Activated CD8-positive, alpha-beta memory T cell treated with anti-CD3 and anti-CD28 coated beads for 36 hours (primary cell): ENCODE results near the gene FPR1. TPM values are rescaled to one million over a fixed set of nuclear protein-coding genes. Genes with fewer than 3 reads are reported as not detected.

Experiments
- CTCF ChIA-PET: fragments of 350-600 bp; sonication (Branson Sonifier 250); formaldehyde crosslinking; loops from one replicate; lab custom pipeline; 2021; ENCODE audit warnings: antibody characterized with exemption; lab: Charles Lee
- POLR2A ChIA-PET: fragments of 350-600 bp; sonication (Branson Sonifier 250); formaldehyde crosslinking; loops from one replicate; lab custom pipeline; 2021; ENCODE audit warnings: antibody characterized with exemption; lab: Charles Lee
- total RNA-seq, 2 experiments: library from RNA; stranded (reverse); gene quantifications; one replicate each; pipeline ENCODE4 v1.2.3, GENCODE V29; 2021

FPR1 gene
- total RNA-seq, 2 experiments from 2014 or later, result not detected

DNA sequence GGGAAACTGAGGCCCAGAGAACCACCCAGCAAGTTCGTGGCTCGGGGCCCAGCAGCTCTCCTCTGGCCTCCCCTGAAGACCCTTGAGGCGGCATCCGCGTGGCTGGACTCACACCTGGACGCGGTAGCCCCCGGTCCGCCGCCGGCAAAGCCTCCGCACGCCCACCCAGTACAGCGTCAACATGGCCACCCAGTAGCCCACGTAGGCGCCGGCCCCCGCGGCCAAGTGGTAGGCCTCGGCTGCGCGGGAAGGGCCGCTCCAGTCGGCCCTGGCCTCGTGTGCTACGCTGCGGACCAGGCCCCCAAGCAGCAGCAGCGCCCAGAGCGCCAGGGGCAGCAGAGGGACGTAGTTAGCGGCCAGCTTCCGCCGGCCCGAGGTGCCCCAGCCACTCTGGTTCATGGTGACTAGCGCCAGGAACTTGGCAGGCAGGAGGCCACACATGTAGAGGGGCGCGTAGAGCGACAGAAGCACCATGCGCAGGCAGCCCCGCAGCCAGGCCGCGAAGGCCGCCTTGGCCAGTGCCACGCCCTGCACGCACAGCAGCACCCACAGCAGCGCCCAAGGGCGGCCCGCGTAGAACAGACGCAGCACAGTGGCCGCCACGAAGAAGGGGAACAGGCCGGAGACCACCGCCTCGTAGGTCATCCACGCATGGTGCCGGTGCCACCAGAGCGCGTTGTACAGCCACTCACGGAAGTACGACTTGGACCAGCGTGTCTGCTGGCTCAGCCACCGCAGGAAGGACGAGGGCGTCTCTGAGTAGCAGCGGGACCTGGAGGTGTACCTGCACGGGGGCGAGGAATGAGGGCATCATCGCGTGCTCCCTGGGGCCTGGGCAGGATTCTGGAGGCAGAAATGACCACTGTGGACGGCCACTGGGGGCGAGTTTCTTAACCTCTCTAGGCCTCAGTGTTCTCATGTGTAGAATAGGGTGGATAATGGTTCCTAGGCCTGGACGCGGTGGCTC, 38.1 kb downstream of the FPR1 start:
- ChIA-PET POLR2A (no interaction called here), CTCF (no interaction called here)

DNA sequence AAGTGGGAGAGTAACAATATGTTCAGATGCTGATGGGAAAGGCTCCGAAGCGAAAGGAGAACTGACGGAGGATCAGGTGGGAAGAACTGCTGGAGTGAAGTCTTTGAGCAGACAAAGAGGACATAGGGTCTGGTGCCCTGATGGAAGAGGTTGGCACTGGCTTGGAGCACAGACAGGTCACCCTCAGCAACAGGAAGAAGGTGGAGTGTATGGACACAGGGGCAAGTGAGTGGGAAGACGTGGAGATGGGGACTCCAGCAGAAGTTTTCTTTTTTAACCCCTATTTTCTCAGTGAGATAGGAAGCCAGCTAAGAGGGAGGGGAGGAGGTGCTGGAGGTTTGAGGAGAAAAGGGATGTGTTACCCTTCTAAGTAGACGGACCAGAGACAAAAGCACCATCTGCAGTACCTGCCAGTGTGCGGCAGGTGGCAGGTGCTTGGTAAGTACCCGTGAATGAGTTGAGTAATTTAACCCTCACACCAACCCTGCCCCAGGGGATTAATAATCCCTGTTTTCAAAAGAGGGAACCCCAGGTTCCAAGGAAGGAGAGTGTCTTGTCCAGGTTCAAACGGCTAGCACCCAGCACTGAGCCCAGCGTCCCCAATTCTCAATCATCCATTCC, 39.1 kb downstream of the FPR1 start:
- ChIA-PET CTCF (no interaction called here), POLR2A (no interaction called here)

DNA sequence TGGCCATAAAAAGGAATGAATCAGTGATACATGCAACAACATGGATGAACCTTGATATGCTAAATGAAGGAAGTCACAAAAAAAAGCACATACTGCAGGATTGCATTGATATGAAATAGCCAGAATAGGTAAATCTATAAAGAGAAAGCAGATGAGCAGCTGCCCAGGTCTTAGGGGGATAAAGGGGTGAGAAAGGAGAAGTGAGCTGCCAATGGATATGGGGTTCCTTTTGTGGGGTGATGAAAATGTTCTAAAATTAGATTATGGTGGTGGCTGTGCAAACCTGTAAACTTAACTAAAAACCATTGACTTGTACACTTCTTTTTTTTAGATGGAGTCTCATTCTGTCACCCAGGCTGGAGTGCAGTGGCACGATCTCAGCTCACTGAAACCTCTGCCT, 40.0 kb downstream of the FPR1 start:
- CTCF ChIA-PET, result interaction anchor here (0.6 kb wide), 1 partner anchor 183 kb away, joined by 3 read pairs; no protein-coding TSS in a partner anchor
- POLR2A ChIA-PET, result no interaction called here

DNA sequence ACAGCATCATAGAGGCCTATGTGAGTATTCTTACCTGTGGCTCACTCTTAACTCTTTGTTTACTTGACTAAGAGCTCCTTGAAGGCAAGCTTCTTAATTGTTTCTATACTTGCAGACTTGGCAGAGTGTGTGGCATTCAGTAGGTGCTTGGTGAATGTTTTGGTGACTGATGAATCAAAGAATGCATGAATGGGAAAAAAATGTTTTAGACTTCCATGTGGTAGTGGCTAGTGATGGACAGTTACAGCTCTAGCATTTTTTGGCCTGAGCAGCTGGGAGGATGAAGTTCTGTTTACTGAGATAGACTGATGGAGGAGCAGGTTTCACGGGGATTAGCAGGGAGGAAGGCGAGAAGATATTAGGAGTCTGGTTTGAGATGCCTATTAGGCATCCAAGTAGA, 41.5 kb downstream of the FPR1 start:
- ChIA-PET POLR2A (no interaction called here), CTCF (no interaction called here)

DNA sequence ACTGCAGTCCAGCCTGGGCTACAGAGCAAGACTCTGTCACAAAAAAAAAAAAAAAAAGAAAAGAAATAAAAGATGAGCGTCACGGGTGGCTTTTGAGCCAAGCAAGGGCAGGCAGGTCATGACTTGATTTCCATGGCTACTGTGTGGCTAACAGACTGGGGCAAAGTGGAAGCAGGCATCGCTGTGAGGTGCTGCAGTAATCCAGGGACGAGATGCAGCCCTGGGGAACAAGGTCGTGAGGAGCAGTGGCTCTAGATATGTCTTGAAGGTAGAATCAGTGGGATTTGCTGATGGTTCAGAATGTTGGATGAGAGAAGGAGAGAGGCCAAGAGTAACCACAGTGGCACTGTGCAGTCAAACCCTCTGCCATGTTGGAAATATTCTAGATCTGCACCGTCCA, 42.1 kb downstream of the FPR1 start:
- POLR2A ChIA-PET, result no interaction called here
- CTCF ChIA-PET, result no interaction called here

DNA sequence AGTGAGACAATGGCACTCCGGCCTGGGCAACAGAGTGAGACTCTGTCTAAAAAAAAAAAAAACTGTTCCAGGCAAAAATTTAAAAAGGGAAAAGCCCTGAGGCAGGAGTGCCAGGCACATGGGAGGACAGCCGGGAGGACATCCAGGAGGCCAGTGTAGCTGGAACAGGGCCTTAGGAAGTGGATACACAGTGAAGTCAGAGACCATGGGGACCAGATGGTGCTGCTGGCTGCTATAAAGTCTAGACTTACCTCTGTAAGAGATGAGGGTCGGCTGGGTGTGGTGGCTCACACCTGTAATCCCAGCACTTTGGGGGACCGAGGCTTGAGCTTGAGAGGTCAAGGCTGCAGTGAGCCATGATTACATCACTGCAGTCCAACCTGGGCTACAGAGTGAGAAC, 42.9 kb downstream of the FPR1 start:
- POLR2A ChIA-PET, result interaction anchor here (0.6 kb wide), 1 partner anchor 14 kb away, joined by 6 read pairs; no protein-coding TSS in a partner anchor
- CTCF ChIA-PET, result no interaction called here

DNA sequence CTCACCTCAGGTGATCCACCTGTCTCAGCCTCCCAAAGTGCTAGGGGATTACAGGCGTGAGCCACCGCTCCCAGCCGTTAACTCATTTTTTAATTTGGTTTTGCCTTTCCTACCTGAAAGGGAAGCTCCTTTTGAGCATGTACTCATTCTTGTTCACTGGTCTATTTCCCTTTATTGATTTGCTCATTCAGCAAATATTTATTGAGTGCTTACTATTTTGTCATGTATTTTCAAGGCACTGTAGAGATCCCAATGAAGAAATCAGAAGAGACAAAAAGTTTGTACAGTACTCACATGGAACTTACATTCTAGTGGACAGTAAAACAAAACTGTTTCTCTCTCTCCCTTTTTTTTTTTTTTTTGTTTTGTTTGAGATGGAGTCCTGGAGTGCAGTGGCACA, 44.8 kb downstream of the FPR1 start:
- CTCF ChIA-PET, result interaction anchor here (0.7 kb wide), 1 partner anchor 120 kb away, joined by 4 read pairs; no protein-coding TSS in a partner anchor
- POLR2A ChIA-PET, result no interaction called here

DNA sequence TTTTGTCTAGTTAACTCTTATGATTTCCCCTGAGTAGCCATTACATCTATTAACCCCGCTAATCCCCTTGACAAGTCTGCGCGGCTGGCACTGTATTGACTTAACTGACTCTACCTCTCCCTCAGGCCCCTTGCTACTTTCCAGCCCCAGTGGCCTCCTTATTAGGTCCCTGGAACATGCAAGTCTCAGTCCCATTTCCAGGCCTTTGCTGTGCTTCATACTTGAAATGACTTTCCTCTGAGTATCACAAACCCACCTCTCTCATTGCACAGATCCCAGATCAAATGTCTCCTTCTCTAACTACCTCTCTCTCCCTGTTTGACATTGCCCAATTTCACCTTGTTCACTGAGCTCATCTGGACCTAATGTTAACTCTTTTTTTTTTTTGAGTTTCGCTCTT, 45.4 kb downstream of the FPR1 start:
- POLR2A ChIA-PET, result no interaction called here

DNA sequence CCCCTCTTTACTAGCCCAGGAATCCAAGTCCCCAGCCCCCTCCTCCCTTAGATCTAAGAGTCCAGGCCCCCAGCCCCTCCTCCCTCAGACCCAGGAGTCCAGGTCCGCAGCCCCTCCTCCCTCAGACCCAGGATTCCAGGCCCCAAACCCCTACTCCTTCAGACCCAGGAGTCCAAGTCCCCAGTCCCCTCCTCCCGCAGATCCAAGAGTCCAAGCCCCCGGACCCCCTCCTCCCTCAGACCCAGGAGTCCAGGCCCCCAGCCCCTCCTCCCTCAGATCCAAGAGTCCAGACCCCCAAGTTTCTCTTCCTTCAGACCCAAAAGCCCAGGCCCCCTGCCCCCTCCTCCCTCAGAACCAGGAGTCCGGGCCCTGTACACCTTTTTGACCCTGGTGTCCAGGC, 47.1 kb downstream of the FPR1 start:
- ChIA-PET POLR2A (interaction anchor here (1.2 kb wide), 1 partner anchor 21 kb away, joined by 3 read pairs; no protein-coding TSS in a partner anchor), CTCF (interaction anchor here (0.9 to 1.6 kb wide), 4 partner anchors 15 to 43 kb away, joined by 3 to 5 read pairs (median 4); no protein-coding TSS in a partner anchor)

More for the DNA sequence above, 45.4 kb downstream of the FPR1 start:
- CTCF ChIA-PET, result interaction anchor here (0.7 kb wide), 1 partner anchor 119 kb away, joined by 4 read pairs; no protein-coding TSS in a partner anchor

DNA sequence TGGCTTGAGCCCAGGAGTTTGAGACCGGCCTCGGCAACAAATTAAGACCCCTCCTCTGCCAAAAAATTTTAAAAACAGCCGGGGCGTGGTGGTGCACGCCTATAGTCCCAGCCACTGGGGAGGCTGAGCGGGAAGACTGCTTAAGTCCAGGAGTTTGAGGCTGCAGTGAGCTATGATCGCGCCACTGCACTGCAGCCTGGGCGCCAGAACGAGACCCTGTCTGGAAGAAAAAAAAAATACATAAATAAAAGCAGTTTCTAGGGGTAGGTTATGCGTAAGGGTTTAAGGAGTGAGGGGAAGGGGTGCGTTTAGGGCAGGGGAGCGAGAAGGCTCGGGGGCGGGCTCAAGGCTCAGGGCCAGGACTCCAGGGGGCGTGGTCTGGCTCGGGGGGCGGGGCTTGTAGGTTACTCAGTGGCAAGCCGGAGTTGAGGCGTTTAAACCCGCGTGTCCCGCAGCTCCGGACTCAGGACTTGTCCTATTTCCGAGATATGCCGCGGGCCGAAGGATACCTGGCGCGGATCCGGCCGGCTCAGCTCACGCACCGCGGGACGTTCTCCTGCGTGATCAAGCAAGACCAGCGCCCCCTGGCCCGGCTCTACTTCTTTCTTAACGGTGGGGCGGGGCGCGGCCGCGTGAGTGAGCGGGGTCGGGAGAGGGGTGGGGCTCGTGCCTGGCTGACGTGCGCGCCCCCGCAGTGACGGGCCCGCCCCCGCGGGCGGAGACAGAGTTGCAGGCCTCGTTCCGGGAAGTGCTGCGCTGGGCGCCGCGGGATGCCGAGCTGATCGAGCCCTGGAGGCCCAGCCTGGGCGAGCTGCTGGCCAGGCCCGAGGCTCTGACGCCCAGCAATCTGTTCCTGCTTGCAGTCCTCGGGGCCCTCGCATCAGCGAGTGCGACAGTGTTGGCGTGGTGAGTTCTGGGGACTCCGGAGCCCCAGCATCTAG, 47.8 kb downstream of the FPR1 start:
- ChIA-PET CTCF (interaction anchor here (0.7 to 1.6 kb wide), 8 partner anchors 15 to 1872 kb away, joined by 3 to 5 read pairs (median 3); no protein-coding TSS in a partner anchor), POLR2A (interaction anchor here (0.7 to 1.2 kb wide), 3 partner anchors 13 to 1492 kb away, joined by 3 to 4 read pairs (median 3); no protein-coding TSS in a partner anchor)

DNA sequence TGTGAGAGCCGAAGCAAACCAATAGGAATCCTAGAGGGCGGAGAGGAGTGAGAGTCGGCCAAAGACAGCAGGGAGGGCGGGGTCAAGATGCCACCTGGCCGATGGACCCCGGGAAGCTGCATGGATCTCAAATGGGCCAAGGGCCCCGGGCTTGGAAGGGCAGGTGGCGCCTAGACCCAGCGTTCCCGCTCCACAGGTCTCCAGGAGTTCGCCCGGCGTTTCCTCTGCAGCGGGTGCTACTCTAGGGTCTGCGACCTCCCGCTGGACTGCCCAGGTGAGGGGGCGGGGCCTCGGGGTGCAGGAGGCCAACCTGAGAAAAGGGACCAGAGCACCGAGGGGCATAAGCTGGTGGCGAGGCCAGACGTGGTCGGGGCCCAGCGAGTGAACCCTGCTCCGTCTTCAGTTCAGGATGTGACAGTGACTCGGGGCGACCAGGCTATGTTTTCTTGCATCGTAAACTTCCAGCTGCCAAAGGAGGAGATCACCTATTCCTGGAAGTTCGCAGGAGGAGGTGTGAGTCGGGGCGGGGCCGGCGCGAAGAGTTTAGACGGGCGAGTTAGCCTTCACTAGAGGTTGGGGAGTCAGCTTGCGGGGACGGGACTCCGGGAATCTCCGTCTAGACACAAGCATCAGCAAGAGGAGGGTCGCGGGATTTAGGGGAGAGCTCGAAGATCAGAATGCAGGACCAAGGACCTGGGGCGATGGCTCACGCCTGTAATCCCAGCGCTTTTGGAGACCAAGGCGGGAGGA, 48.7 kb downstream of the FPR1 start:
- ChIA-PET POLR2A (interaction anchor here (0.7 kb wide), 1 partner anchor 1493 kb away, joined by 3 read pairs; no protein-coding TSS in a partner anchor), CTCF (interaction anchor here (0.7 to 1.6 kb wide), 5 partner anchors 14 to 1873 kb away, joined by 3 to 4 read pairs (median 3); no protein-coding TSS in a partner anchor)

DNA sequence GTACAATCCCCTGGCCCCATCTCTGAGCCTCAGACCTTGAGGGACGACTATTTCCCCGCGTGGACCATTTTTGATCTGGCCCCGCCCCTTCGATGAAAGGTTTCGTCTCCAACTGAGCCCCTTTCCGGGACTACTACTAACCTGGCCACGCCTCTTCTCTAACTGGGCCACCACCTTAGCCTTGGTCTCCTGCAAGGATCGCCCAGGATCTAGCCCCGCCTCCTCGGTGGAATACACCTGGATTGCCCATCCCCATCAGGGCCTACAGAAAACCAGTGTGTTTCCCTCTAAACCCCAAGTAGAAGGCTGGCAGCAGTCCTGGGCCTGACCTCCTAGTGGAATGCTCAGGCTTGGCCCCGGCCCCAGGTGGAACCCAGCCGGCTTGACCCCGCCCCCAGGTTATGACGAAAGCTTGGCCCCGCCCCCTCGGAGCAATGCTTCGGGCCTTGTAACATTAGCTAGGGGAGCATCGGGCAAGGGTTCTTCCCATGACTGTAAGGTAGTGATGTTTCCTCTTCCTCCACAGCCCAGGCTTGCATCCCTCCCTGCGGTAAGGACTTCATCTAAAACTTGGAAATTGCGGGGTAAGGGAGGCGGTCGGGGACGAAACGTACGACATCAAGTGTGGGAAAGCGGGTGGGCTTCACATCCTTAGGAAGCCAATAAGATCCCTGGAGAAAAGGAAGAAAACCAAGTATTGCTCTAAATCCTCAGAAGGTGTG, 49.4 kb downstream of the FPR1 start:
- CTCF ChIA-PET, result interaction anchor here (1.0 to 1.3 kb wide), 2 partner anchors 44 to 282 kb away, joined by 3 read pairs; no protein-coding TSS in a partner anchor
- POLR2A ChIA-PET, result no interaction called here

DNA sequence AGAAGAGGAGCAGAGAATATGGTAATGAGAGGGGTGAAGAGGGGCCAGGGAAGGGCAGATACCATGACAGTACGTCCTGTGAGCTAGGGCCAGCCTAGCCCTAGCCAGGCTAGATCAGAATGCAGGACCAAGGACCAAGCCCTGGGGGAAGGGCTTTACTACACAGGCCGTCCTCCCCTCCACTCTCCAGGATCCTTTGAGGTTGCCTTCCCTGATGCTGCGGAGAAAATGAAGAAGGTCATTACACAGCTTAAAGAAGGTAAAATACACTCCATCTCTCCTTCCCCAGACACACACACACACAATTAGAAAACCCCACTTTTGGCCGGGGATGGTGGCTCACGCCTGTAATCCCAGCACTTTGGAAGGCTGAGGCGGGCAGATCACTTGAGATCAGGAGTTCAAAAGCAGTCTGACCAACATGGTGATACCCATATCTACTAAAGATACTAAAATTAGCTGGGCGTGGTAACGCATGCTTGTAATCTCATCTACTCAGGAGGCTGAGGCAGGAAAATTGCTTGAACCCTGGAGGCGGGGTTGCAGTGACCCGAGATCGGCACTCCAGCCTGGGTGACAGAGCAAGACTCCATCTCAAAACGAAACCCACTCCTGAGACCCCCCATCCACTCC, 50.1 kb downstream of the FPR1 start:
- CTCF ChIA-PET, result no interaction called here
- POLR2A ChIA-PET, result no interaction called here

DNA sequence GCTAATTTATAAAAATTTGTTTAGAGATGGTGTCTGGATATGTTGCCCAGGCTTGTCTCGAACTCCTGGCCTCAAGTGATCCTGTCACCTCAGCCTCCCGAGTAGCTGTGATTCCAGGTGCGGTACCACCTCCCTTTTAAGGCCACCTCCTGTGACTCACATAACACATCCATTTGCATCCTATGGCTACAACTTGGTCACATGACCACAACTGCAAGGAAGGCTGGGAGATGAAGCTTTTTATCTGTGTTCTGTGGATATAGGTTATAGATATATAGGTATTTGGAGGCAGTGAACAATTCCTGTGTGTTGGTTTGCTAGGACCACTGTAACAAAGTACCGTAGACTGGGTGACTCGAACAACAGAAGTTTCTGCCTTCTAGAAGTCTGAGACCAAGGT, 52.5 kb downstream of the FPR1 start:
- POLR2A ChIA-PET, result no interaction called here
- CTCF ChIA-PET, result no interaction called here

DNA sequence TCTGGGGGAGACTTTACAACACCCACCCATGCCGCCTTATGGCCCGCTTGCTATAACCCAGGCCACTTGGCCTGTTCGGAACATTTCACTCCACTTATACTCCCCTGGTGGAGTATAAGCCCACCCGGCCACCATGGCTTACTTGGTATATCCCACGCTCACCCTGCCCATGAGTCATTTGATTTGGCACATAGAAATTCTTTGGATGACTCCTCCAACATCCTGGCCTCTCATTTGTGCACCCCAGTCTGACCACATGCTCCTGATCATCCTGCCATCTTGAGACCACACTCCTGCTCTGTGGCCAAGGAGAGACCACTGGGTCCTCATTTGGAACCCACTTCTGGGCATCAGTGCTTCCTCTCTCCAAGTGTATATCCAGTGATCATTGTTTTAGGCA, 53.4 kb downstream of the FPR1 start:
- CTCF ChIA-PET, result interaction anchor here (0.8 kb wide), 1 partner anchor 907 kb away, joined by 3 read pairs; no protein-coding TSS in a partner anchor
- POLR2A ChIA-PET, result no interaction called here

DNA sequence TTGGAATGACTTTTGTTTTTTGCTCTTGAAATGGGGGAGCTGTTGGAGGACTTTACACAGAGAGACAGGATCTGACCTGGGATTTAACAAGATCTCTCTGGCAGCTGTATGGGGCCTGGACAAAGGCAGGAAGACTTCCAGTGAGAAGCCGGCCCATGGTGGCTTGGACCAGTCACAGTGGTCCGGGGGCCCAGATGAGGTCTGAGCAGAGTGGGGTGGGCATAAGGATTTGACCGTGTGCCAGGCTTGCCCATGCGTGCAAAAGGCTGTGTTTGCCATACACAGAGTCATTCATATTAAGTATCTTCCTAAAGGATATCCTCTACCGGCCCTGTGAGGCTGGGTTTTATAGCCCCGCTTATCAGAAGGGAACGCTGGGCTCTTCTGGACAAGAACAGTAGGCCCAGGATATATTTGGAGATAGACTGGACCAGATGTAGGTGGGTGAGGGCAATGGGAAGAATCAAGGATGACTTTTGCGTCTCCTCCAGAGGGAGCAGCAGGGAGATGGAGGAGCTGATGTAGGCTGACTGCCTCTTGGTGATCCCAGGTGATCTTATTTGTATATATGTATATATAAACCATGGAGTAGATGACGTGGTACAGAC, 54.4 kb downstream of the FPR1 start:
- CTCF ChIA-PET, result interaction anchor here (0.8 kb wide), 1 partner anchor 906 kb away, joined by 3 read pairs; no protein-coding TSS in a partner anchor
- POLR2A ChIA-PET, result no interaction called here
